GM10248 (cell line): Measurements from ENCODE around the gene GATA6.

Experiments
- CTCF ChIA-PET: fragments of 300-600 bp; sonication (Branson Sonifier 250); formaldehyde crosslinking; extraction: SDS; loops from one replicate; lab custom pipeline; 2021; ENCODE audit warnings: antibody characterized with exemption; lab: Yijun Ruan, JAX
- POLR2A ChIA-PET: fragments of 350-650 bp; sonication (Branson Sonifier 250); formaldehyde crosslinking; extraction: SDS; loops from one replicate; lab custom pipeline; 2020; ENCODE audit warnings: antibody characterized with exemption; lab: Yijun Ruan, JAX
- DNase-seq: peaks from one replicate; pipeline ENCODE4 v3.0.0; 2012; ENCODE audit errors: extremely low spot score
- TF ChIP-seq, protein P1 (sequence below): IDR thresholded peaks from 2 replicates; pipeline ENCODE4 v1.5.1; 2012; ENCODE audit warnings: mild to moderate bottlenecking, low read depth; ENCODE audit errors: extremely low read depth, missing control alignments, control extremely low read depth

Gene GATA6

DNA sequence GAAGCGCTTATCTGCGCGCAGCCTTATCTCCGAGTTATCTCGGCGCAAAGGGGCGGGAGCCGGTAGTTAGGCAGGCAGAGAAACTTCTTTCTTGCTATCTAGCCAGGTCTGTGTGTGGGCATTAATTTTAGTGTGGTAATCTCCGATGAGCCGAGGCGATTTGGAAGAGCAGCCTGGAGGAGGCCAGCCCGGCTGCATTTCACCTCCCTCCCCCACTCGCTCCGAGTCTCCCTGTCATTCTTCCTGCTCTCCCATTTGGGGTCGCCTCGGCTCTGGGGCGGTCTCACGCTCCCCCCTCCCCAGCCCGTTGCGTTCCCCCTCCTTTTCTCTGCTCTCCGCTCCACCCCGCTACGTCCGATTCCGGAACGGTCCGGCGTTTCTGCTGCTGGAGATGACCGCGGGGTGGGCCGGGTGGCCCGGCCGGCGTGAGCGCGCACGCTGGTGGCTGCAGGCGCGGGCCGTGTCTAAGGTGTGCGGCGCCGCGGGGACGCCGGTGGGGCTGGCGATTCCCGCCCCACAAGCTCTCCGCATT is 566 bp downstream of the GATA6 start:
- POLR2A ChIA-PET, result no interaction called here
- DNase-seq, result no peak
- CTCF ChIA-PET, result interaction anchor here (1.0 kb wide), 1 partner anchor 26 kb away, joined by 4 read pairs; no protein-coding TSS in a partner anchor
- TF ChIP-seq, protein P1, sequence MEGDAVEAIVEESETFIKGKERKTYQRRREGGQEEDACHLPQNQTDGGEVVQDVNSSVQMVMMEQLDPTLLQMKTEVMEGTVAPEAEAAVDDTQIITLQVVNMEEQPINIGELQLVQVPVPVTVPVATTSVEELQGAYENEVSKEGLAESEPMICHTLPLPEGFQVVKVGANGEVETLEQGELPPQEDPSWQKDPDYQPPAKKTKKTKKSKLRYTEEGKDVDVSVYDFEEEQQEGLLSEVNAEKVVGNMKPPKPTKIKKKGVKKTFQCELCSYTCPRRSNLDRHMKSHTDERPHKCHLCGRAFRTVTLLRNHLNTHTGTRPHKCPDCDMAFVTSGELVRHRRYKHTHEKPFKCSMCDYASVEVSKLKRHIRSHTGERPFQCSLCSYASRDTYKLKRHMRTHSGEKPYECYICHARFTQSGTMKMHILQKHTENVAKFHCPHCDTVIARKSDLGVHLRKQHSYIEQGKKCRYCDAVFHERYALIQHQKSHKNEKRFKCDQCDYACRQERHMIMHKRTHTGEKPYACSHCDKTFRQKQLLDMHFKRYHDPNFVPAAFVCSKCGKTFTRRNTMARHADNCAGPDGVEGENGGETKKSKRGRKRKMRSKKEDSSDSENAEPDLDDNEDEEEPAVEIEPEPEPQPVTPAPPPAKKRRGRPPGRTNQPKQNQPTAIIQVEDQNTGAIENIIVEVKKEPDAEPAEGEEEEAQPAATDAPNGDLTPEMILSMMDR, result no peak

DNA sequence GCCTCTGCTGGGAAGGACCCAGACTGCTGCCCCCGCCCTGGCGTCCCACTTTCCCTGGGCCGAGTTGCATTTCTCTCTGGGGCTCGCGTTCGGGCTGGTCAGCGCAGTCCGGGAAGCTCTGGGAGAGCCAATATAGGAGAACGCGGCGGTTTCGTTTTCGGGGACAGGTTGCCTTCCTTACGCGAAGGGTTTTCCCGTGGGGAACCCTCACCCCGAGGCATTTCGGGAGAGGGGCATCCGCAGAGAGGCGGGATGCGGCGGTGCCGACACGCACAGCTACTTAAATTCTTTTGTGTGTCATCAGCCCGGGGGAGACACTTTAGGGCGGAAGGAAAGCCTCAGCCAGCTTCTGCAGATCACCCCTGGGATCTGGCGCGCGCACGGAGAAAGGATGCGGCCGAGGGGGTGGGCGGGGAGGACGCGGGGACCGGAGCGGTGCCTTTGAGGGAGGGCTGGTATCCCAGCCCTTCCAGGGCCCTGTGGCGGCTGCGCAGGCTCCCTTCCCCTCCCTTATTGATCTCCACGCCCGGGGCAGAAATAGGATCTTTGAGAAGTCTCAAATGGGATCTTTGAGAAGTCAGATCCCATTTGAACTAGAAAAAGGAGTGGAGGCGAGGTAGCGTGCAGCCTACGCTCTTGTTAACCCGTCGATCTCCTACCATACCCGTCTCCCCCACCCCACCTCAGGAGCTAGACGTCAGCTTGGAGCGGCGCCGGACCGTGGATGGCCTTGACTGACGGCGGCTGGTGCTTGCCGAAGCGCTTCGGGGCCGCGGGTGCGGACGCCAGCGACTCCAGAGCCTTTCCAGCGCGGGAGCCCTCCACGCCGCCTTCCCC is 1.2 kb downstream of the GATA6 start:
- no peak for DNase-seq
- ChIA-PET CTCF (interaction anchor here (1.0 kb wide), 1 partner anchor 27 kb away, joined by 4 read pairs; no protein-coding TSS in a partner anchor), POLR2A (no interaction called here)
- TF ChIP-seq, protein P1, result no peak

DNA sequence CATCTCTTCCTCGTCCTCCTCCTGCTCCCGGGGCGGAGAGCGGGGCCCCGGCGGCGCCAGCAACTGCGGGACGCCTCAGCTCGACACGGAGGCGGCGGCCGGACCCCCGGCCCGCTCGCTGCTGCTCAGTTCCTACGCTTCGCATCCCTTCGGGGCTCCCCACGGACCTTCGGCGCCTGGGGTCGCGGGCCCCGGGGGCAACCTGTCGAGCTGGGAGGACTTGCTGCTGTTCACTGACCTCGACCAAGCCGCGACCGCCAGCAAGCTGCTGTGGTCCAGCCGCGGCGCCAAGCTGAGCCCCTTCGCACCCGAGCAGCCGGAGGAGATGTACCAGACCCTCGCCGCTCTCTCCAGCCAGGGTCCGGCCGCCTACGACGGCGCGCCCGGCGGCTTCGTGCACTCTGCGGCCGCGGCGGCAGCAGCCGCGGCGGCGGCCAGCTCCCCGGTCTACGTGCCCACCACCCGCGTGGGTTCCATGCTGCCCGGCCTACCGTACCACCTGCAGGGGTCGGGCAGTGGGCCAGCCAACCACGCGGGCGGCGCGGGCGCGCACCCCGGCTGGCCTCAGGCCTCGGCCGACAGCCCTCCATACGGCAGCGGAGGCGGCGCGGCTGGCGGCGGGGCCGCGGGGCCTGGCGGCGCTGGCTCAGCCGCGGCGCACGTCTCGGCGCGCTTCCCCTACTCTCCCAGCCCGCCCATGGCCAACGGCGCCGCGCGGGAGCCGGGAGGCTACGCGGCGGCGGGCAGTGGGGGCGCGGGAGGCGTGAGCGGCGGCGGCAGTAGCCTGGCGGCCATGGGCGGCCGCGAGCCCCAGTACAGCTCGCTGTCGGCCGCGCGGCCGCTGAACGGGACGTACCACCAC is 2.1 kb downstream of the GATA6 start:
- CTCF ChIA-PET, result no interaction called here
- POLR2A ChIA-PET, result no interaction called here
- TF ChIP-seq, protein P1, result no peak
- no peak for DNase-seq

DNA sequence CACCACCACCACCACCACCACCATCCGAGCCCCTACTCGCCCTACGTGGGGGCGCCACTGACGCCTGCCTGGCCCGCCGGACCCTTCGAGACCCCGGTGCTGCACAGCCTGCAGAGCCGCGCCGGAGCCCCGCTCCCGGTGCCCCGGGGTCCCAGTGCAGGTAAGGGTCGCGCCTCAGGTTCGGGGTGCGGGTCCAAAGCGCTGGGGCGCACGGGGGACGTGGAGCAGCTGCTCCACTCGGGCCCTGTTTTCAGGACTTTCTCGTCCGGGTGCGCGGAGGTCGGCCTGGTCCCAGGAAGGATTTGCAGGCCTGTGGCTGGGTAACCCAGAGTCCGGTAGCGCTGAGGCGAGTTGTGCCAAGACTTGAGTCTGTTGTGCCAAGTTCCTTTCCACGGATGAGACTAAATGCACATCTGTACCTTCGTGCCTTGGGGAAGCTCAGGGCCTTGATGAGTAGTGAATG is 2.8 kb downstream of the GATA6 start:
- no peak for DNase-seq
- TF ChIP-seq, protein P1, result no peak
- POLR2A ChIA-PET, result no interaction called here
- CTCF ChIA-PET, result no interaction called here

DNA sequence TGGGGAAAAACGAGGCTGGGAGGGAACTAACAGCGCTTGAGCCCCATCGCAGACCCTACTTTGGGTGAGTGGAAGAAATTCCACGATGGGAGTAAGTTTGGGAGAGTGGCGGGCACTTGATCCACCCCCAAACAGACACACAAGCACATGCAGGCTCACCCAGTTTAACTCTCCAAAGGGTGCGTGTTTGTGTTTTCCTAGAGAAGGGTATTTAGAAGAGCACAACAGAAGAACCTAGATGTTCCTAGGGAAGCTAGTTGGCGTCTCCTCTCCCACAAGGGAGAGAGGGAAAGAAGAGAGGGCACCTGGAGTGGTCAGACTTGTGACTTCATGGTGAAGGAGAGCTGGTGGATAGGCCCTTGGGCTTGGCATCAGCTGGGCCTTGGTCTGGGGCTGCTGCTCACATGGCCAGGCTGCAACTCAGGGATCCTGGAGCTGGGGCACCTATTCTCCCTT is 3.2 kb downstream of the GATA6 start:
- TF ChIP-seq, protein P1, result no peak
- no peak for DNase-seq
- CTCF ChIA-PET, result no interaction called here
- POLR2A ChIA-PET, result no interaction called here
